Testis (tissue), 5 donors: ENCODE measurements around the gene ZZZ3. TPM values are rescaled to one million over a fixed set of nuclear protein-coding genes. Genes with fewer than 3 reads are reported as not detected.
A peak's percentile ranks its signal among the peaks of the same experiment; 100 is the strongest.

ENCODE experiments used
- DNase-seq: peaks from one replicate; pipeline ENCODE4 v3.0.0-alpha.2; 2019
- H3K27ac ChIP-seq, 2 donors: fragments of 200-600 bp; sonication (generic); one replicate each; pipeline ENCODE4 v1.5.1; 2019
- H3K27me3 ChIP-seq: fragments of 200-600 bp; sonication (generic); one replicate; pipeline ENCODE4 v1.5.1; 2019
- H3K36me3 ChIP-seq: fragments of 200-600 bp; sonication (generic); one replicate; pipeline ENCODE4 v1.5.1; 2017; ENCODE audit warnings: low read depth; ENCODE audit errors: missing control alignments
- H3K4me1 ChIP-seq: fragments of 200-600 bp; sonication (generic); one replicate; pipeline ENCODE4 v1.5.1; 2019
- H3K4me3 ChIP-seq, 2 donors: fragments of 200-600 bp; sonication (generic); one replicate each; pipeline ENCODE4 v1.5.1; 2017 to 2019
- H3K9me3 ChIP-seq: fragments of 200-600 bp; sonication (generic); one replicate; pipeline ENCODE4 v1.5.1; 2017
- CTCF ChIP-seq, 3 experiments: fragments of 450-650 bp in 2 of 3; fragments of 200-600 bp in 1 of 3; sonication (generic) in 1 of 3; IDR thresholded peaks; one replicate each; pipeline ENCODE4 v1.5.1; 2016 to 2019; ENCODE audit warnings: antibody characterized with exemption in 3 of 3, mild to moderate bottlenecking in 2 of 3, moderate library complexity in 1 of 3
- POLR2A ChIP-seq: fragments of 450-650 bp; IDR thresholded peaks from one replicate; pipeline ENCODE4 v1.6.1; 2017; ENCODE audit warnings: antibody characterized with exemption, mild to moderate bottlenecking, moderate library complexity
- WGBS, 2 donors: methylation state at CpG; one replicate each; pipeline ENCODE4 v1.1.5; 2018; 5-methylcytosine and 5-hydroxymethylcytosine counted together
- intact Hi-C: fragments of 100-400 bp; cut with DNase I; formaldehyde crosslinking; loops from one replicate; pipeline ENCODE4 v1.15.1; 2023; ENCODE audit warnings: low total_unique reads
- long read RNA-seq, 2 donors: transcript quantifications; one replicate each; lab custom pipeline, GENCODE V29; 2026
- polyA plus RNA-seq: library from polyadenylated mRNA; stranded (reverse); fragments of 350-450 nt; fragmentation: Illumina TruSeq; extraction: RNeasy Lipid Tissue Mini Kit (QIAGEN cat#74804); gene quantifications from one replicate; pipeline ENCODE4 v1.2.3, GENCODE V29; 2014; ENCODE audit warnings: low read depth, low replicate concordance; ENCODE audit not compliant: insufficient read depth
- total RNA-seq, 2 donors: library from RNA; depleted of rRNA; stranded (reverse); fragments of >200 nt; gene quantifications; one replicate each; pipeline ENCODE4 v1.2.3, GENCODE V29; 2016

ZZZ3 gene
- 10 to 100 TPM; 52.2 to 53.8 TPM for total RNA-seq
- 13.3 TPM for polyA plus RNA-seq
- long read RNA-seq, donor 1, full-length matches to known transcripts, result 2 of 2 reads
- long read RNA-seq, donor 1, partial matches to known transcripts, result 0 of 2 reads
- long read RNA-seq, donor 1, other reads (novel, unspliced or antisense), result 0 of 2 reads
- long read RNA-seq, donor 2, partial matches to known transcripts, result 0 of 4 reads
- long read RNA-seq, donor 2, other reads (novel, unspliced or antisense), result 0 of 4 reads

GRCh38 chr1:77682460-77683159, at the start of gene ZZZ3:
Gene ZZZ3, minus strand, starts transcription at chr1:77682658. Its CDS starts 49,304 bp downstream, at chr1:77633354.
- Histone ChIP-seq H3K4me3 (peak within 1 kb of the TSS; percentile 78 to 90), H3K9me3 (no peaks in the 10 kb centered on the region), H3K36me3 (no peaks in the 10 kb centered on the region), H3K27ac (peak within 1 kb of the TSS; percentile 91 to 98), H3K27me3 (no peaks in the 10 kb centered on the region), H3K4me1 (peaks cover 12% of the 10 kb centered on the region)
- 1% methylated on average over 22 to 56 of the region's 56 CpGs for WGBS, 2 donors
- TF ChIP-seq CTCF (IDR thresholded peaks at IDR 0.05) (no peak), POLR2A (no peak)
- DNase-seq, result peak; percentile 96
- intact Hi-C loops, result no loop called here

GRCh38 chr1:77732090-77732489, 49.6 kb upstream of the ZZZ3 start:
- no peaks in the 10 kb centered on the region for H3K36me3 ChIP-seq
- no peaks in the 10 kb centered on the region for H3K27me3 ChIP-seq
- H3K27ac ChIP-seq, result no peak overlapping the region
- no peaks in the 10 kb centered on the region for H3K9me3 ChIP-seq
- H3K4me3 ChIP-seq, result no peak overlapping the region
- H3K4me1 ChIP-seq, result no peaks in the 10 kb centered on the region
- no peak for TF ChIP-seq CTCF (IDR thresholded peaks at IDR 0.05)
- WGBS, 2 donors, result 75 to 80% methylated on average over 1 of the region's 1 CpG
- no peak for DNase-seq
- intact Hi-C loops, result no loop called here

- WGBS, 2 donors, result 94 to 96% methylated on average over 4 of the region's 4 CpGs
- DNase-seq, result no peak
- Histone ChIP-seq H3K9me3 (no peaks in the 10 kb centered on the region), H3K36me3 (no peaks in the 10 kb centered on the region), H3K27me3 (no peaks in the 10 kb centered on the region), H3K4me1 (no peaks in the 10 kb centered on the region), H3K27ac (no peak overlapping the region), H3K4me3 (no peak overlapping the region)
- intact Hi-C loops, result no loop called here
- no peak for TF ChIP-seq CTCF (IDR thresholded peaks at IDR 0.05)
- no peak for TF ChIP-seq POLR2A
These were observed 43.2 kb upstream of the ZZZ3 start for GRCh38 chr1:77725706-77726105.

- H3K9me3 ChIP-seq, result no peaks in the 10 kb centered on the region
- TF ChIP-seq CTCF (IDR thresholded peaks at IDR 0.05) (no peak), POLR2A (no peak)
- no peak overlapping the region for H3K4me3 ChIP-seq
- no peak overlapping the region for H3K27ac ChIP-seq
- intact Hi-C loops, result no loop called here
- H3K4me1 ChIP-seq, result no peaks in the 10 kb centered on the region
- no peak for DNase-seq
- H3K27me3 ChIP-seq, result no peaks in the 10 kb centered on the region
- 90 to 93% methylated on average over 2 of the region's 2 CpGs for WGBS, 2 donors
- H3K36me3 ChIP-seq, result no peaks in the 10 kb centered on the region
These were observed 35.7 kb upstream of the ZZZ3 start for GRCh38 chr1:77718181-77718580.
